Smooth muscle cell of the brain vasculature (primary cell): Measurements from ENCODE around the gene PCBP3.
A peak's percentile ranks its signal among the peaks of the same experiment; 100 is the strongest.
"Not testable (repeated sequence)": the region's sequence is repeated elsewhere in the genome, so short reads cannot be mapped to it uniquely, and the experiment has no call there.

Source experiments
- DNase-seq: peaks from one replicate; pipeline ENCODE4 v3.0.0-alpha.2; 2012; ENCODE audit warnings: low read depth, low spot score

Gene PCBP3

GRCh38 chr21:45678790-45679189 lies 35.3 kb downstream of the PCBP3 start:
- DNase-seq, result not testable (repeated sequence)

DNA sequence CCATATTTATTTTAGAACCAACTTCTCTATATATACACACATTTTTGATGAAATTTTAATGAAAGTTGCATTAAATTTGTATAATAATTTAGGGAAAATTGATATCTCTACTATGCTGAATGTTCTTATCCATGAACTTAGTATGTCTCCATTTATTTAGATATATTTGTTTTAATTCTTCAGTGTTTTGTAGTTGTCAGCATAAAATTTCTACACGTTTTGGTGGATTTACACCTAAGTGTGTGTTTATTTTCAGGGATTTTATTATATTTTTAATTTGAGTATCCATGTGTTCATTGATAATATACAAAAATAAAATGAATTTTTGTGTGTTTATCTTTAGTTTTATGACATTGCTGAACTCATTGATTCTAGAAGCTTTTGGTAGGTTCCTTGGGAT lies 36.7 kb downstream of the PCBP3 start:
- DNase-seq, result no peak

- DNase-seq, result no peak
Observed at GRCh38 chr21:45695086-45695485, 51.6 kb downstream of the PCBP3 start.

DNA sequence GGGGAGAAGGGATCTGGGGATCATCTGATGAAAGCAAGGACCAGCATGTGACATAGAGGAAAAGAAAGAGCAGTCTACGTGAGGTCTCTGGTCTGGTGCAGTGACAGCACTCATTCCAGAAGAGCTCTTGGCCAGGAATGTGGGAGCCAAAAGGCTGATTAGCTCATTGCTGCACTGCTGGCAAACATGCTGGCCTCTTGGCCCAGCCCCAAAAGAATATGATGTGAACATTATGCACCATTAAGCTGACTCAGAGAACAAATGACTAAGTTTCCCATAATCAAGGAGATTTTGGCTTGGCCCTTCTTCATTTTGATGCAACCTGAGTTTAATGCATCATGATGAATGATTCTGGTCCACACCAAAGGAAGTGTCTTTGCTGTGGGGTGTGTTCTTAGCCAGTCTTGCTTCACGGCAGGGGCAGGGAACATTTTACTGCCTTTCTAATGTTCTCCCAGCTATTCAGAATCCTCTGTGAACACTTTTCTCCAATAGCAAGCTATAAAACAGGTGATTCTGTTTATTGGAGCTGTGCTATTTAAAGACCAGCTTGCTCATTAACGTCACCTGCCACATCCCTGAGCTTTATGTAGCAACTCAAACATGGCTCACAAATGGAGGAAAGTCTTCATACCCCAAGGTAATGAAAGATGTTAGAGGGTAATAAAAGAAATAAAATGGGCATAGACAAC lies 55.1 kb downstream of the PCBP3 start:
- peak; percentile 57 for DNase-seq

GRCh38 chr21:45699251-45699942 lies 55.9 kb downstream of the PCBP3 start:
- DNase-seq, result no peak

DNA sequence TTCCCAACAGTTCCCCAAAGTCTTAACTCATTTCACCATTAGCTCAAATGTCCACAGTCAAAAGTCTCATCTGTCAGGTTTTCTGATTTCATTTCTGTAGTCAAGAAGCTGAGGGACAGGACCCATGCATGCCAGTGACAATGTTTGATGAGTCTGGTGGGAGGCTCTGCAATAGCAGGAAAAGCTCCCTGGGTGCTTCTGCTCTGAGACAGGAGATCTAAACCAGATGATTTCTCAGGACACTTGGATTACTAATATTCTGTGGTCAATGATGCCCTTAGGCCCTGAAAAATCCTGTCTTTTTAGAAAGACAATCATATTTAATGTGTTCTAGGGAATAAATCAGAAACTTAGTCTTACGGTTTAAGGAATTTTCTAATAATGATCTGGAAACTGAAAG lies 56.4 kb downstream of the PCBP3 start:
- DNase-seq, result no peak

DNA sequence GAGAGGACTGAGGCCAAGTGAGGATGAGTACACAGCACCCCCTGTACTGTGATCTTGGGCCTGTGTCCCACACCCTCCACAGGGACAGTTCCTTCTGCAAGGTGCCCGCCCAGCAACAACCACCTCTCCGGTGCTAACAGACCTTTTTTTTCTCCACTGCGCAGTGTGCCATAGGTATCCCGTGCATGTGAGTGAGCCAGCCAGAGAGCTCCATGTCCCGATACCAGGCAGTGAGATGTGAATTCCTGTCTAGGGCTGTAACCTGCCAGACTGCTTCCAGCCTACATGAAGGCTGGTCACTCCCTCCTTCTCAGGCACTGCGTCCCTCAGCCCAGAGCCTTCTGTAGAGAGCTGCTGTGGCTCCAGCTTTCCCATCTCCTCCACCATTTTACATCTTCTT lies 56.9 kb downstream of the PCBP3 start:
- no peak for DNase-seq

- DNase-seq, result no peak
Observed at GRCh38 chr21:45704311-45705108, 61.0 kb downstream of the PCBP3 start.

- no peak for DNase-seq
Observed at GRCh38 chr21:45706299-45706698, 62.8 kb downstream of the PCBP3 start.

GRCh38 chr21:45709173-45709572 lies 65.6 kb downstream of the PCBP3 start:
- DNase-seq, result no peak

- DNase-seq, result no peak
Observed at GRCh38 chr21:45709696-45710268, 66.3 kb downstream of the PCBP3 start.

DNA sequence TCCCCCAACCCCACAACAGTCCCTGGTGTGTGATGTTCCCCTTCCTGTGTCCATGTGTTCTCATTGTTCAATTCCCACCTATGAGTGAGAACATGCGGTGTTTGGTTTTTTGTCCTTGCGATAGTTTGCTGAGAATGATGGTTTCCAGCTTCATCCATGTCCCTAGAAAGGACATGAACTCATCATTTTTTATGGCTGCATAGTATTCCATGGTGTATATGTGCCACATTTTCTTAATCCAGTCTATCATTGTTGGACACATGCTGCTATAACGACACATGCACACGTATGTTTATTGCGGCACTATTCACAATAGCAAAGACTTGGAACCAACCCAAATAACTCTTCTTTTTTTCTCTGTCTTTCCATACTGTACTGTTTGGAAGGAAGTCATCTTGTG lies 66.8 kb downstream of the PCBP3 start:
- DNase-seq, result not testable (repeated sequence)

GRCh38 chr21:45713613-45714012 lies 70.1 kb downstream of the PCBP3 start:
- no peak for DNase-seq

DNA sequence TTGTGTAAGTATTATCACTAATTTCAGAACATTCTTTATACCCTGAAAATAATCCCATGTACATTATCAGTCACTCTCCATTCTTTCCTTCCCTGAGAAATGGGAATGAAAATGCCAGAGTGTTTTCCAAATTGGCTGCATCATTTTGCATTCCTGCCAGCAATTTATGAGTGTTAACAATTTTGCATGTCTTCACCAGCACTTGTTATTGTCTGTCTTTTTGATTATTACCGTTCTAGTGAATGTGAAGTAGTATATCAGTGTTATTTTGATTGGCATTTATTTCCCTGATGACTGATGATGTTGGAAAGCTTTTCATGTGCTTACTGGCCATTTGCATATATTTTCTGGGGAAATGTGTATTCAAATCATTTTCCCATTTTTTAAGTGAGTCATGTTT lies 71.9 kb downstream of the PCBP3 start:
- DNase-seq, result no peak

GRCh38 chr21:45718413-45718812 lies 74.9 kb downstream of the PCBP3 start:
- no peak for DNase-seq

DNA sequence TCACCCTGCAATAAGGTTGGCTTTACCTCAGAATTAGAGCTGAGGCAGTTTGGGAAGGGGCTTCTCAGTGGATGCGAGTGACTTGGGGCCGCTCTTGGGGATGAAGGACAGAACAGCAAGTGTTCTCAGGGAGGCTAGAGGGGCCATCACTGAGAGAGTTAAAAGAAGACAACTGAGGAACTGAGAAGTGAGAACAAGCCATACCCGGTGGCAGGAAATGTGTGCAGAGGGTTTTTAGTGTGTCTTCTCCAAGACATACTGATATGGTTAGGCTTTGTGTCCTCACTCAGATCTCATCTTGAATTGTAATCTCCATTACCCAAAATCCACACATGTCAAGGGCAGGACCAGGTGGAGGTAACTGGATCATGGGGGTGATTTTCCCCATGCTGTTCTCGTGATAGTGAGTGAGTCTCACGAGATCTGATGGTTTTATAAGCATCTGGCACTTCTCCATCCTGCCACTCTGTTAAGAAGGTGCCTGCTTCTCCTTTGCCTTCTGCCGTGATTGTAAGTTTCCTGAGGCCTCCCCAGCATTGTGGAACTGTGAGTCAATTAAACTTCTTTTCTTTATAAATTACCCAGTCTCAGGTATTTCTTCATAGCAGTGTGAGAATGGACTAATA lies 75.8 kb downstream of the PCBP3 start:
- no peak for DNase-seq

DNA sequence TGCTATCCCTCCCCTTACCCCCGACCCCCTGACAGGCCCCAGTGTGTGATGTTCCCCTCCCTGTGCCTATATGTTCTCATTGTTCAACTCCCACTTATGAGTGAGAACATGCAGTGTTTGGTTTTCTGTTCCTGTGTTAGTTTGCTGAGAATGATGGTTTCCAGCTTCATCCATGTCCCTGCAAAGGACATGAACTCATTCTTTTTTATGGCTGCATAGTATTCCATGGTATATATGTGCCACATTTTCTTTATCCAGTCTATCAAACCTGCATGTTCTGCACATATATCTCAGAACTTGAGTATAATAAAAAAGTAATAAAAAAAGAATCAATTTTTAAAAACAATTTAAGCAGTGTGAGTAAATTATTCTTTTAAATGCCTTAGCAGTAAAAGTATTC lies 76.7 kb downstream of the PCBP3 start:
- not testable (repeated sequence) for DNase-seq

DNA sequence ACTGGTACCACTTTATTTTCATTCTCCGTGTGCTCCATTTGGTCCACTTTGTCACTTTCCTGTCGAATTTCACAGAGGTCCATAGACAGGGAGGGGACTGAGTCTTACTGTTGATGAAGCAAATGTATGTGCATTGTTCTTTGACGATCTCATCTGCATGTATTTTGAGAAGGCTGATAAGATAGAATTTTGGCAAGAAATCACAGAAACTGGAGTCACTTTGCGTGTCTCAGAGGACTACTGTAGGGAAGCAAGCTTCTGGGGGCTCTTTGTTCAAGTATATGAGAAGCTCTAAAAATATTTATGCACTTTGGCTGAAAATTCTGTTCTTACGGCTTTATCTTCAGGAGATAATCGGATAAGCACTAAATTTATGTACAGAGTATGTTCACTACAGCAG lies 78.1 kb downstream of the PCBP3 start:
- no peak for DNase-seq

GRCh38 chr21:45723049-45723958 lies 79.8 kb downstream of the PCBP3 start:
- no peak for DNase-seq

- peak; percentile 2 for DNase-seq
Observed at GRCh38 chr21:45724345-45724961, 80.9 kb downstream of the PCBP3 start.
